Bronchial epithelial cell (primary cell): ENCODE data around the gene CFL2. TPM values are rescaled to one million over a fixed set of nuclear protein-coding genes. Genes with fewer than 3 reads are reported as not detected.

ENCODE experiments used
- DNase-seq: peaks from one replicate; pipeline ENCODE4 v3.0.0-alpha.2; 2010; ENCODE audit warnings: low read depth
- FAIRE-seq: peaks from 2 replicates; lab custom pipeline; 2011; peaks lifted over from hg19 to GRCh38; lab: Jason Lieb, UNC
- H3K27me3 ChIP-seq: 2 replicates; pipeline ENCODE4 v1.5.1; 2011; ENCODE audit warnings: low read length; ENCODE audit not compliant: control insufficient read depth, insufficient read depth
- H3K36me3 ChIP-seq: 2 replicates; pipeline ENCODE4 v1.5.1; 2011; ENCODE audit warnings: low read length; ENCODE audit not compliant: control insufficient read depth, insufficient read depth
- H3K4me3 ChIP-seq: 2 replicates; pipeline ENCODE4 v1.5.1; 2011; ENCODE audit warnings: mild to moderate bottlenecking, low read depth, low read length, control low read depth
- CTCF ChIP-seq: IDR thresholded peaks from 2 replicates; pipeline ENCODE4 v1.5.1; 2011; ENCODE audit warnings: mild to moderate bottlenecking, moderate library complexity, low read length, control low read depth, inconsistent platforms; ENCODE audit not compliant: insufficient read depth, severe bottlenecking
- total RNA-seq: library from RNA; depleted of rRNA; stranded (reverse); fragments of >200 nt; gene quantifications from 2 replicates; pipeline ENCODE4 v1.2.1, GENCODE V29; 2014

The CFL2 gene
- total RNA-seq, 1 donor from 2014 or later = 17.9 TPM

DNA sequence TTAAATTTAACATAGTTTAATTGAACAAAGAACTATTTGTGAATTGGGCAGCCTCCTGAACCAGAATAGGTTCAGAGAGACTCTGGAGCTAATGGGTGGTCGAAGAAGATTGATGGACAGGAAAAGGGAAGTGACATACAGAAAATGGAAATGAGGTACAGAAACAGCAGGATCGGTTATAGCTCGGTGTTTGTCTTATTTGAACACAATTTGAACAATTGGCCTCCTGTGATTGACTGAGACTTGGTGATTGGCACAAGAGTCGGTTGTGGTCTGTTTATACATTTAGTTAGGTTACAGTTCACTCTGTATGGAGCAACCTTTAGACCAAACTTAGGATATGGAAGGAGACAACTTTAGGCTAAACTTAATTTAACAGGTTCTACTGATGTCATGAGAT, 18.4 kb upstream of the CFL2 start:
- H3K36me3 ChIP-seq = no peaks in the 10 kb centered on the region
- no peak for DNase-seq
- TF ChIP-seq CTCF = no peak
- FAIRE-seq = no peak
- H3K27me3 ChIP-seq = no peaks in the 10 kb centered on the region
- no peak overlapping the region for H3K4me3 ChIP-seq

- FAIRE-seq = no peak
- H3K27me3 ChIP-seq = no peaks in the 10 kb centered on the region
- TF ChIP-seq CTCF = no peak
- no peak overlapping the region for H3K4me3 ChIP-seq
- no peaks in the 10 kb centered on the region for H3K36me3 ChIP-seq
- no peak for DNase-seq
These were observed 9.5 kb upstream of the CFL2 start for GRCh38 chr14:34723867-34724266.

DNA sequence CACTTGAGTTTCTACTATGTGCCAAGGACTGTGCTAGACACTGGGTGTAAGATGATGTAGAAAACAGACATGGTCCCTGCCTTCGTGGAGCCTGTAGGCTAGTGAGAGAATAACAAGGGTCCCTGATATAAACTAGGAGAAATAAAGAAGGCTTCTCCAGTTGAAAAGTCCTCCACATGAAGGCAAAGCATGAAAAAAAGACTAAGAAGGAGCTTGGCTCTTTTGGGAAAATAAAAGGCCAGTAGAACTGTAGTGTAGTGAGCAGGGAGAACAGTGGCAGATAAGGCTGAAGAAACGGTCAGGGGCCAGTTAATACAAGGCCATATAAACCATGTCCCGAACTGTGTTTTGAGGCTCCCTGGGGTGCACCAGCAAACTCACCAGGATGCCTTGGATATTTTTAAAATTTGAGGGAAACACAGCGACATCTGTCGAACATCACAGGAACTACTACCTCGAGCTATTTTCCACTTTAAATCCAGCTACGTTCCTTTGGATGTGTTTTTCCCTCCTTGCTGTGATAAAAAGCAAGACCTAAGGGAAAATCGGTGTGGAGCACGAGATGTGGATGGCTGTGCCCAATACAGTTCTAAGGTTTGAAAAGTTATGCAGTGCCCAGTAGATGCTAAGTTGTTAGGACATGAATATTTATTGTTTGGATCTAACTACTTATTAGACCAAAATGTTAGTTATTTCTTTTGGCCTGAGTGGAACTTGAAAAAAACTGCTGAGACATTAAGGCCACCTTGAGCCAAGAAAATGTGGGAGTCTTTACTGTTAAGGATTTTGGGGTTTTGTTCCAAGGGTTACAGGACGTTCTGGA, 8.5 kb upstream of the CFL2 start:
- Histone ChIP-seq H3K27me3 (no peaks in the 10 kb centered on the region), H3K4me3 (no peak overlapping the region), H3K36me3 (no peaks in the 10 kb centered on the region)
- FAIRE-seq (no peak), DNase-seq (peak; percentile 55)
- TF ChIP-seq CTCF = peak; percentile 73

- H3K27me3 ChIP-seq = no peaks in the 10 kb centered on the region
- TF ChIP-seq CTCF = no peak
- H3K36me3 ChIP-seq = no peaks in the 10 kb centered on the region
- FAIRE-seq = no peak
- DNase-seq = no peak
- H3K4me3 ChIP-seq = no peak overlapping the region
These were observed 6.7 kb upstream of the CFL2 start for GRCh38 chr14:34721129-34721528.

DNA sequence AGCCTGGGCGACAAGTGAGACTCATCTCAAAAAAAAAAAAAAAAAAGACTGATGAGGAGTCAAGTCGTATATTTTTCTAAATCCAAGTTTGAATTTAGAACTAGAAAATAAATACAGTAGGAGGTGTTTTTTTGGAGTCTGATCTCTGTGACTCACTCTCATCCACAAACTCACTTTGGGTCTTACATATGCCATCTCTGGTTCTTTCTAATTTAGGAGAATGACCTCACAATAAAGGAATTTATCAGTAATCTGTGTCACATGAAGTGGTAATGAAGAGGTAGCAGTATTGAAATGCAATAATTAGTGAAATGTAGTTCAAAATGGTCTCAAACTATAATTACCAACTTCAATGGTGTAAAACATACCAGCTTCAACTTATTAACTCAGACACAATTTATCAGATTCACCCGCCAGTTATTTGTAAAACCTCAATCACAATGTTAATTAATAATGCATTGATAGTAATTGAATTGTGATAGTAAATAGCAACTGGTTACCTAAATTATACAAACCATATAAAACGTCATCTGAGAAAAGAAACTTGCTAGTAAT, 4.4 kb upstream of the CFL2 start:
- Histone ChIP-seq H3K36me3 (no peaks in the 10 kb centered on the region), H3K4me3 (no peak overlapping the region), H3K27me3 (no peaks in the 10 kb centered on the region)
- peak; percentile 44 for DNase-seq
- no peak for TF ChIP-seq CTCF
- FAIRE-seq = no peak
